HCT116 (cell line): ENCODE data around the gene COL28A1. TPM values are rescaled to one million over a fixed set of nuclear protein-coding genes. Genes with fewer than 3 reads are reported as not detected.

Source experiments
- ATAC-seq: fragments of 200-7000 bp; cut with Tn5 transposase; 2 replicates; pipeline ENCODE4 v1.9.1; 2020; ENCODE audit warnings: mild to moderate bottlenecking, moderate library complexity
- BruUV-seq: library from RNA; stranded (reverse); fragments of 400-500 nt; replicated peaks from 2 replicates; lab custom pipeline; 2021; lab: Mats Ljungman, UMichigan
- CTCF ChIA-PET: fragments of 300-600 bp; sonication (Branson Sonifier 250); formaldehyde crosslinking; loops from one replicate; lab custom pipeline; 2021; ENCODE audit warnings: antibody characterized with exemption; lab: Charles Lee
- POLR2A ChIA-PET: fragments of 300-600, 350-600 bp; sonication (Branson Sonifier 250); formaldehyde crosslinking; loops from one replicate; lab custom pipeline; 2021; ENCODE audit warnings: antibody characterized with exemption; lab: Charles Lee
- RAD21 ChIA-PET, 2 experiments: fragments of 300-600 bp; sonication (Branson Sonifier 250); formaldehyde crosslinking; loops; one replicate each; lab custom pipeline; 2023; ENCODE audit warnings: low total read pairs in 2 of 2; ENCODE audit not compliant: uncharacterized antibody in 2 of 2, unreplicated experiment in 2 of 2, low non-redundant PET in 1 of 2; lab: Charles Lee
- DNase-seq: peaks from one replicate; pipeline ENCODE4 v3.0.0-alpha.2; 2010; ENCODE audit warnings: low read depth, low spot score
- H2AFZ ChIP-seq: fragments of 200-600 bp; shearing (Covaris generic), sonication (generic); 2 replicates; pipeline ENCODE4 v1.6.1; 2017; ENCODE audit warnings: low read depth, mixed run types, mixed read lengths, antibody characterized with exemption, low read length; ENCODE audit not compliant: poor library complexity, severe bottlenecking
- H3K27ac ChIP-seq: 2 replicates; pipeline ENCODE4 v1.5.1; 2012; ENCODE audit warnings: low read depth, low read length
- H3K27me3 ChIP-seq: fragments of 200-600 bp; sonication (generic); 2 replicates; pipeline ENCODE4 v1.6.1; 2016; ENCODE audit warnings: mixed run types, low read length, mixed read lengths; ENCODE audit not compliant: insufficient read depth
- H3K36me3 ChIP-seq, 2 experiments: fragments of 200-500 bp in 1 of 2; fragments of 200-600 bp in 1 of 2; sonication (Bioruptor generic) in 1 of 2; sonication (generic) in 1 of 2; 2 replicates each; pipeline versions ENCODE4 v1.5.1 to v1.6.1; 2014 to 2016; ENCODE audit warnings: low read length in 2 of 2, inconsistent platforms in 1 of 2, mixed read lengths in 1 of 2, mixed run types in 1 of 2; ENCODE audit not compliant: insufficient read depth in 2 of 2, control insufficient read depth in 1 of 2
- H3K4me1 ChIP-seq, 2 experiments: fragments of 200-600 bp in 1 of 2; sonication (generic) in 1 of 2; 2 replicates each; pipeline versions ENCODE4 v1.5.1 to v1.6.1; 2012 to 2017; ENCODE audit warnings: low read length in 2 of 2, inconsistent platforms in 1 of 2, mild to moderate bottlenecking in 1 of 2, mixed read lengths in 1 of 2, mixed run types in 1 of 2, moderate library complexity in 1 of 2; ENCODE audit not compliant: insufficient read depth in 2 of 2, control insufficient read depth in 1 of 2
- H3K4me2 ChIP-seq: fragments of 200-600 bp; sonication (generic); 2 replicates; pipeline ENCODE4 v1.6.1; 2017; ENCODE audit warnings: mixed run types, low read length, mixed read lengths
- H3K4me3 ChIP-seq, 2 experiments: fragments of 200-600 bp in 1 of 2; sonication (generic) in 1 of 2; replicated peaks in 1 of 2; 2 replicates each; pipeline ENCODE4 v1.5.1; 2011 to 2016; ENCODE audit warnings: low read length in 2 of 2, control low read depth in 1 of 2, low read depth in 1 of 2, mild to moderate bottlenecking in 1 of 2, mixed read lengths in 1 of 2, mixed run types in 1 of 2
- H3K79me2 ChIP-seq: fragments of 200-600 bp; sonication (generic); 2 replicates; pipeline ENCODE4 v1.6.1; 2017; ENCODE audit warnings: mild to moderate bottlenecking, mixed run types, low read length, moderate library complexity, mixed read lengths; ENCODE audit not compliant: insufficient read depth
- H3K9ac ChIP-seq: fragments of 200-600 bp; sonication (generic); 2 replicates; pipeline ENCODE4 v1.6.1; 2016; ENCODE audit warnings: low read length, mixed read lengths
- H3K9me2 ChIP-seq: fragments of 200-600 bp; sonication (generic), shearing (Covaris generic); 2 replicates; pipeline ENCODE4 v1.6.1; 2017; ENCODE audit warnings: mixed run types, mild to moderate bottlenecking, moderate library complexity; ENCODE audit not compliant: insufficient read depth
- H3K9me3 ChIP-seq, 2 experiments: fragments of 200-500 bp in 1 of 2; fragments of 200-600 bp in 1 of 2; sonication (Bioruptor generic) in 1 of 2; sonication (generic) in 1 of 2; 2 replicates each; pipeline ENCODE4 v1.6.1; 2014 to 2017; ENCODE audit warnings: low read length in 2 of 2, mixed read lengths in 2 of 2, inconsistent platforms in 1 of 2, low read depth in 1 of 2, mild to moderate bottlenecking in 1 of 2, mixed run types in 1 of 2, moderate library complexity in 1 of 2; ENCODE audit not compliant: control insufficient read depth in 1 of 2, insufficient read depth in 1 of 2
- H4K20me1 ChIP-seq: fragments of 200-600 bp; sonication (generic), shearing (Covaris generic); 2 replicates; pipeline ENCODE4 v1.6.1; 2017; ENCODE audit warnings: mixed run types, mild to moderate bottlenecking, moderate library complexity; ENCODE audit not compliant: insufficient read depth
- CEBPB ChIP-seq: IDR thresholded peaks from 2 replicates; pipeline ENCODE4 v1.6.1; 2012; ENCODE audit warnings: low read depth
- ELF1 ChIP-seq: IDR thresholded peaks from 2 replicates; pipeline ENCODE4 v1.6.1; 2012; ENCODE audit warnings: low read depth, borderline replicate concordance
- EZH2 ChIP-seq: fragments of 200-600 bp; sonication (generic); IDR thresholded peaks from 2 replicates; pipeline ENCODE4 v1.6.1; 2017; ENCODE audit warnings: antibody characterized with exemption, mixed run types
- FOSL1 ChIP-seq: IDR thresholded peaks from 2 replicates; pipeline ENCODE4 v1.6.1; 2012; ENCODE audit warnings: low read depth
- POLR2AphosphoS5 ChIP-seq: IDR thresholded peaks from 2 replicates; pipeline ENCODE4 v1.6.1; 2011; ENCODE audit warnings: mild to moderate bottlenecking, low read depth, low read length, moderate library complexity
- SIN3A ChIP-seq: IDR thresholded peaks from 2 replicates; pipeline ENCODE4 v1.6.1; 2012; ENCODE audit warnings: low read depth
- SP1 ChIP-seq: IDR thresholded peaks from 2 replicates; pipeline ENCODE4 v1.6.1; 2012; ENCODE audit warnings: low read depth
- SRF ChIP-seq: IDR thresholded peaks from 2 replicates; pipeline ENCODE4 v1.6.1; 2012; ENCODE audit warnings: low read depth
- ZNF274 ChIP-seq: fragments of 200-500 bp; sonication (Bioruptor generic); IDR thresholded peaks from 2 replicates; pipeline ENCODE4 v1.6.1; 2014; ENCODE audit warnings: mild to moderate bottlenecking, low read depth, low read length, inconsistent platforms
- intact Hi-C: fragments of 100-400 bp; cut with micrococcal nuclease; formaldehyde crosslinking; loops from 2 replicates; pipeline ENCODE4 v1.10.0; 2022
- total RNA-seq: library from RNA; stranded (reverse); gene quantifications from one replicate; pipeline ENCODE4 v1.2.1, GENCODE V29; 2021; ENCODE audit not compliant: unreplicated experiment
- TF ChIP-seq, protein P1 (sequence below): IDR thresholded peaks from 2 replicates; pipeline ENCODE4 v1.6.1; 2012
- TF ChIP-seq, protein P2 (sequence below), 3 experiments: fragments of 200-600 bp in 1 of 3; sonication (generic) in 1 of 3; IDR thresholded peaks in 2 of 3; conservative IDR thresholded peaks in 1 of 3; 2 replicates each; pipeline ENCODE4 v1.5.1; 2012 to 2017; ENCODE audit warnings: low read depth in 2 of 3, low read length in 2 of 3, antibody characterized with exemption in 1 of 3, borderline replicate concordance in 1 of 3, control low read depth in 1 of 3, mild to moderate bottlenecking in 1 of 3, mixed read lengths in 1 of 3, mixed run types in 1 of 3, moderate library complexity in 1 of 3; ENCODE audit not compliant: insufficient read depth in 1 of 3
- TF ChIP-seq, protein P3 (sequence below): IDR thresholded peaks from 2 replicates; pipeline ENCODE4 v1.6.1; 2012; ENCODE audit warnings: low read depth
- TF ChIP-seq, protein P4 (sequence below): IDR thresholded peaks from 2 replicates; pipeline ENCODE4 v1.6.1; 2011; ENCODE audit warnings: mild to moderate bottlenecking, low read length, moderate library complexity; ENCODE audit not compliant: insufficient replicate concordance; ENCODE audit errors: extremely low read depth

COL28A1 gene
- total RNA-seq, 1 experiment from 2014 or later = 0.12 TPM

DNA sequence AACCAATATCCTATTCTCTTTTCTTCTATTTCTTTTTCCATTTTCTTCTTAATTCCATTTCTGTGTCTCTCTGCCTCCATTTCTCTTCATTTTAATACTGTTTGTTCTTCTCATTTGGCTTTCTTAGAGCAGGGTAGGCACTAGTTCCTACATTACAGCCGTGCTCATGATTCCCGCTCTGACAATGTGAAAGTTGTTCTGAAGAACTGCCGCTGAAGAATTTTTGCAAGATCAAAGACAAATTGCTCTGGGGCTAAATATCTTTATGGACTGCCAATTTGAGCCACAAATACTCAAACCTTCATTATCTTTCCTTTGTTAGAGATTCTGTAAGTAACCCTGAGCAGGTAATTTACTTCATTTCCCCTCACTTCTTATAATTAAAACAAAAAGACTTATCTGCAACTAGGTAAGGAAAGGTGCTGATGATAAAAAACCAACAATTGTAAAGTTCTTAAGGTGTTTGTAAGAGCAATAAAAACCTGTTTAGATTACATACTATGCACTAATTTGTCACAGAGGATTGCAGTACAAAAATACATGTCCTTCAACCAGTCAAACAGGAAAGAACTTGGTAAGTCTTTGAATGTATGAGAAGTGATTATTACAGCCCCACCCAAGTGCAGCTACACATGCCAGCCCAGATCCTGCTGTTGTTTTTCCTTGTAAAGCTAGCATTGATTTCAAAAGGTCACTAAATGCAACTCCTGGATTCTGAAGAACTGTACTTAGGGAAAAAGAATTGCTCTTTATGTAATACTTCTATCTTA, 127.5 kb downstream of the COL28A1 start:
- no peaks in the 10 kb centered on the region for H3K79me2 ChIP-seq
- TF ChIP-seq POLR2AphosphoS5 (no peak), SIN3A (no peak), SRF (no peak), FOSL1 (no peak), ELF1 (no peak), ZNF274 (no peak), EZH2 (no peak), CEBPB (no peak), SP1 (no peak)
- TF ChIP-seq, protein P1, sequence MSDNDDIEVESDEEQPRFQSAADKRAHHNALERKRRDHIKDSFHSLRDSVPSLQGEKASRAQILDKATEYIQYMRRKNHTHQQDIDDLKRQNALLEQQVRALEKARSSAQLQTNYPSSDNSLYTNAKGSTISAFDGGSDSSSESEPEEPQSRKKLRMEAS = no peak
- TF ChIP-seq, protein P2, sequence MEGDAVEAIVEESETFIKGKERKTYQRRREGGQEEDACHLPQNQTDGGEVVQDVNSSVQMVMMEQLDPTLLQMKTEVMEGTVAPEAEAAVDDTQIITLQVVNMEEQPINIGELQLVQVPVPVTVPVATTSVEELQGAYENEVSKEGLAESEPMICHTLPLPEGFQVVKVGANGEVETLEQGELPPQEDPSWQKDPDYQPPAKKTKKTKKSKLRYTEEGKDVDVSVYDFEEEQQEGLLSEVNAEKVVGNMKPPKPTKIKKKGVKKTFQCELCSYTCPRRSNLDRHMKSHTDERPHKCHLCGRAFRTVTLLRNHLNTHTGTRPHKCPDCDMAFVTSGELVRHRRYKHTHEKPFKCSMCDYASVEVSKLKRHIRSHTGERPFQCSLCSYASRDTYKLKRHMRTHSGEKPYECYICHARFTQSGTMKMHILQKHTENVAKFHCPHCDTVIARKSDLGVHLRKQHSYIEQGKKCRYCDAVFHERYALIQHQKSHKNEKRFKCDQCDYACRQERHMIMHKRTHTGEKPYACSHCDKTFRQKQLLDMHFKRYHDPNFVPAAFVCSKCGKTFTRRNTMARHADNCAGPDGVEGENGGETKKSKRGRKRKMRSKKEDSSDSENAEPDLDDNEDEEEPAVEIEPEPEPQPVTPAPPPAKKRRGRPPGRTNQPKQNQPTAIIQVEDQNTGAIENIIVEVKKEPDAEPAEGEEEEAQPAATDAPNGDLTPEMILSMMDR (IDR thresholded peaks at IDR 0.05 in 2 of 3, conservative IDR thresholded peaks at IDR 0.05 in 1 of 3; ENCODE audit: borderline replicate concordance in 1 of 3, insufficient read depth in 1 of 3, low read depth in 2 of 3, low read length in 2 of 3) = no peak
- TF ChIP-seq, protein P3, sequence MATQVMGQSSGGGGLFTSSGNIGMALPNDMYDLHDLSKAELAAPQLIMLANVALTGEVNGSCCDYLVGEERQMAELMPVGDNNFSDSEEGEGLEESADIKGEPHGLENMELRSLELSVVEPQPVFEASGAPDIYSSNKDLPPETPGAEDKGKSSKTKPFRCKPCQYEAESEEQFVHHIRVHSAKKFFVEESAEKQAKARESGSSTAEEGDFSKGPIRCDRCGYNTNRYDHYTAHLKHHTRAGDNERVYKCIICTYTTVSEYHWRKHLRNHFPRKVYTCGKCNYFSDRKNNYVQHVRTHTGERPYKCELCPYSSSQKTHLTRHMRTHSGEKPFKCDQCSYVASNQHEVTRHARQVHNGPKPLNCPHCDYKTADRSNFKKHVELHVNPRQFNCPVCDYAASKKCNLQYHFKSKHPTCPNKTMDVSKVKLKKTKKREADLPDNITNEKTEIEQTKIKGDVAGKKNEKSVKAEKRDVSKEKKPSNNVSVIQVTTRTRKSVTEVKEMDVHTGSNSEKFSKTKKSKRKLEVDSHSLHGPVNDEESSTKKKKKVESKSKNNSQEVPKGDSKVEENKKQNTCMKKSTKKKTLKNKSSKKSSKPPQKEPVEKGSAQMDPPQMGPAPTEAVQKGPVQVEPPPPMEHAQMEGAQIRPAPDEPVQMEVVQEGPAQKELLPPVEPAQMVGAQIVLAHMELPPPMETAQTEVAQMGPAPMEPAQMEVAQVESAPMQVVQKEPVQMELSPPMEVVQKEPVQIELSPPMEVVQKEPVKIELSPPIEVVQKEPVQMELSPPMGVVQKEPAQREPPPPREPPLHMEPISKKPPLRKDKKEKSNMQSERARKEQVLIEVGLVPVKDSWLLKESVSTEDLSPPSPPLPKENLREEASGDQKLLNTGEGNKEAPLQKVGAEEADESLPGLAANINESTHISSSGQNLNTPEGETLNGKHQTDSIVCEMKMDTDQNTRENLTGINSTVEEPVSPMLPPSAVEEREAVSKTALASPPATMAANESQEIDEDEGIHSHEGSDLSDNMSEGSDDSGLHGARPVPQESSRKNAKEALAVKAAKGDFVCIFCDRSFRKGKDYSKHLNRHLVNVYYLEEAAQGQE = no peak
- TF ChIP-seq, protein P4, sequence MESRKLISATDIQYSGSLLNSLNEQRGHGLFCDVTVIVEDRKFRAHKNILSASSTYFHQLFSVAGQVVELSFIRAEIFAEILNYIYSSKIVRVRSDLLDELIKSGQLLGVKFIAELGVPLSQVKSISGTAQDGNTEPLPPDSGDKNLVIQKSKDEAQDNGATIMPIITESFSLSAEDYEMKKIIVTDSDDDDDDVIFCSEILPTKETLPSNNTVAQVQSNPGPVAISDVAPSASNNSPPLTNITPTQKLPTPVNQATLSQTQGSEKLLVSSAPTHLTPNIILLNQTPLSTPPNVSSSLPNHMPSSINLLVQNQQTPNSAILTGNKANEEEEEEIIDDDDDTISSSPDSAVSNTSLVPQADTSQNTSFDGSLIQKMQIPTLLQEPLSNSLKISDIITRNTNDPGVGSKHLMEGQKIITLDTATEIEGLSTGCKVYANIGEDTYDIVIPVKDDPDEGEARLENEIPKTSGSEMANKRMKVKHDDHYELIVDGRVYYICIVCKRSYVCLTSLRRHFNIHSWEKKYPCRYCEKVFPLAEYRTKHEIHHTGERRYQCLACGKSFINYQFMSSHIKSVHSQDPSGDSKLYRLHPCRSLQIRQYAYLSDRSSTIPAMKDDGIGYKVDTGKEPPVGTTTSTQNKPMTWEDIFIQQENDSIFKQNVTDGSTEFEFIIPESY = no peak
- no TSS peak for BruUV-seq
- H3K4me3 ChIP-seq = no peak overlapping the region
- ChIA-PET CTCF (no interaction called here), RAD21 (no interaction called here), POLR2A (no interaction called here)
- no peaks in the 10 kb centered on the region for H3K9me3 ChIP-seq
- H3K27ac ChIP-seq = no peak overlapping the region
- intact Hi-C loops = no loop called here
- DNase-seq = no peak
- peaks cover 0 to 4% of the 10 kb centered on the region in 2 experiments; a peak in 1 of 4 replicates for H3K4me1 ChIP-seq
- H3K9ac ChIP-seq = no peak overlapping the region
- ATAC-seq = no peak; the same call in 1 of the 2 replicates
- no peaks in the 10 kb centered on the region for H4K20me1 ChIP-seq
- no peaks in the 10 kb centered on the region for H3K9me2 ChIP-seq
- no peak overlapping the region for H3K4me2 ChIP-seq
- H3K27me3 ChIP-seq = no peaks in the 10 kb centered on the region
- H2AFZ ChIP-seq = no peak overlapping the region
- no peaks in the 10 kb centered on the region for H3K36me3 ChIP-seq
